Pancreas (tissue), 10 donors: ENCODE results near the gene RBAK. TPM values are rescaled to one million over a fixed set of nuclear protein-coding genes. Genes with fewer than 3 reads are reported as not detected.
"Not testable (repeated sequence)": the region's sequence is repeated elsewhere in the genome, so short reads cannot be mapped to it uniquely, and the experiment has no call there.

Experiments used
- ATAC-seq, 4 donors: fragments of 200-7000 bp; cut with Tn5 transposase; one replicate each; pipeline versions ENCODE4 v1.8.0 to v1.9.1; 2020; ENCODE audit warnings: mild to moderate bottlenecking in 4 of 4, moderate library complexity in 4 of 4
- DNase-seq, 6 donors: peaks; one replicate each; pipeline ENCODE4 v3.0.0-alpha.2; 2020
- FAIRE-seq: peaks from 2 replicates; lab custom pipeline; 2012; peaks lifted over from hg19 to GRCh38; lab: Jason Lieb, UNC
- H3K27ac ChIP-seq, 4 donors: fragments of 200-600 bp; sonication (generic); 1 replicate in 3 of 4; 2 replicates in 1 of 4; pipeline versions ENCODE4 v1.5.0 to v1.8.0; 2020
- H3K27me3 ChIP-seq, 4 donors: fragments of 200-600 bp; one replicate each; pipeline ENCODE4 v1.8.0; 2021
- H3K36me3 ChIP-seq, 3 donors: fragments of 200-600 bp; sonication (generic) in 1 of 3; one replicate each; pipeline versions ENCODE4 v1.5.0 to v1.8.0; 2020 to 2021
- H3K4me1 ChIP-seq, 3 donors: fragments of 200-600 bp; one replicate each; pipeline ENCODE4 v1.8.0; 2021
- H3K4me3 ChIP-seq, 4 donors: fragments of 200-600 bp; sonication (generic) in 2 of 4; one replicate each; pipeline versions ENCODE4 v1.5.0 to v1.8.0; 2020 to 2021
- H3K9me3 ChIP-seq, 4 donors: fragments of 200-600 bp; one replicate each; pipeline ENCODE4 v1.8.0; 2021
- WGBS, 2 donors: extraction: QIAGEN DNeasy Blood & Tissue Kit; methylation state at CpG; one replicate each; pipeline ENCODE4 v1.1.7; 2013; 5-methylcytosine and 5-hydroxymethylcytosine counted together
- intact Hi-C, 3 donors: fragments of 100-400 bp; cut with DNase I; formaldehyde crosslinking; loops; one replicate each; pipeline versions ENCODE4 v1.11.1 to v1.14.2; 2022
- polyA plus RNA-seq, 2 donors: library from polyadenylated mRNA; stranded (reverse); fragments of 200-250 nt; gene quantifications; one replicate each; pipeline ENCODE4 v1.2.3, GENCODE V29; 2013
- total RNA-seq, 6 donors: library from RNA; stranded (reverse); fragmentation: NEBNext Ultra II Directional in 4 of 6; extraction: Animal tissue kit (Norgen Biotek cat#: 25700) in 4 of 6; gene quantifications; one replicate each; pipeline versions ENCODE4 v1.2.1 to v1.2.4, GENCODE V29; 2021 to 2023
- TF ChIP-seq, protein P1 (sequence below), 4 donors: fragments of 200-600 bp; sonication (generic) in 3 of 4; IDR thresholded peaks; one replicate each; pipeline versions ENCODE4 v1.5.0 to v1.8.0; 2021; ENCODE audit warnings: antibody characterized with exemption in 4 of 4
- donor health status: healthy with polysubstance abuse.
- donor health status: DM: no; HTN: no; CAD: no; lungs with moderate emphysema.
- donor health status: DM: no; HTN: no; CAD: no.
- donor health status: control.
- donor health status: control.
- donor health status: Bipolar disorder and iron deficiency.
- donor health status: DM: yes; HTN: yes; CAD: no.
- donor health status: DM: no; HTN: no; CAD: no.
- donor health status: DM: no; HTN: no; CAD: no.
- donor health status: DM: yes; HTN: yes; CAD: no.

The RBAK gene
- total and polyA plus RNA-seq, 8 donors, result 3.3 to 7.9 (median 5.6) TPM

- Histone ChIP-seq H3K36me3 (no peaks in the 10 kb centered on the region), H3K9me3 (peaks cover 4 to 16% (median 11%) of the 10 kb centered on the region in 4 donors), H3K4me3 (no peak overlapping the region), H3K4me1 (no peaks in the 10 kb centered on the region), H3K27me3 (no peaks in the 10 kb centered on the region), H3K27ac (no peak overlapping the region)
- 93 to 100% methylated on average over 4 of the region's 4 CpGs for WGBS, 2 donors
- no peak for ATAC-seq
- DNase-seq, result no peak
- FAIRE-seq, result no peak
- intact Hi-C loops, result no loop called here
- TF ChIP-seq, protein P1, sequence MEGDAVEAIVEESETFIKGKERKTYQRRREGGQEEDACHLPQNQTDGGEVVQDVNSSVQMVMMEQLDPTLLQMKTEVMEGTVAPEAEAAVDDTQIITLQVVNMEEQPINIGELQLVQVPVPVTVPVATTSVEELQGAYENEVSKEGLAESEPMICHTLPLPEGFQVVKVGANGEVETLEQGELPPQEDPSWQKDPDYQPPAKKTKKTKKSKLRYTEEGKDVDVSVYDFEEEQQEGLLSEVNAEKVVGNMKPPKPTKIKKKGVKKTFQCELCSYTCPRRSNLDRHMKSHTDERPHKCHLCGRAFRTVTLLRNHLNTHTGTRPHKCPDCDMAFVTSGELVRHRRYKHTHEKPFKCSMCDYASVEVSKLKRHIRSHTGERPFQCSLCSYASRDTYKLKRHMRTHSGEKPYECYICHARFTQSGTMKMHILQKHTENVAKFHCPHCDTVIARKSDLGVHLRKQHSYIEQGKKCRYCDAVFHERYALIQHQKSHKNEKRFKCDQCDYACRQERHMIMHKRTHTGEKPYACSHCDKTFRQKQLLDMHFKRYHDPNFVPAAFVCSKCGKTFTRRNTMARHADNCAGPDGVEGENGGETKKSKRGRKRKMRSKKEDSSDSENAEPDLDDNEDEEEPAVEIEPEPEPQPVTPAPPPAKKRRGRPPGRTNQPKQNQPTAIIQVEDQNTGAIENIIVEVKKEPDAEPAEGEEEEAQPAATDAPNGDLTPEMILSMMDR (IDR thresholded peaks at IDR 0.05), result no peak
These were observed 24.5 kb downstream of the RBAK start for GRCh38 chr7:5070206-5070605.

- FAIRE-seq, H3K36me3 ChIP-seq, H3K9me3 ChIP-seq, DNase-seq, H3K27ac ChIP-seq, ATAC-seq, H3K4me1 ChIP-seq, H3K4me3 ChIP-seq, intact Hi-C loops, H3K27me3 ChIP-seq: not testable (repeated sequence)
- 74 to 79% methylated on average over 11 of the region's 11 CpGs for WGBS, 2 donors
These were observed 29.5 kb downstream of the RBAK start for GRCh38 chr7:5075187-5075586.

GRCh38 chr7:5077740-5078139 lies 32.1 kb downstream of the RBAK start:
- DNase-seq (no peak), ATAC-seq (no peak), FAIRE-seq (no peak)
- Histone ChIP-seq H3K27ac (no peak overlapping the region), H3K4me1 (no peaks in the 10 kb centered on the region), H3K27me3 (no peaks in the 10 kb centered on the region), H3K9me3 (no peaks in the 10 kb centered on the region), H3K4me3 (no peak overlapping the region), H3K36me3 (no peaks in the 10 kb centered on the region)
- intact Hi-C loops, result no loop called here
- whole genome bisulfite sequencing, 2 donors, result 34 to 39% methylated on average over 11 of the region's 11 CpGs
- TF ChIP-seq, protein P1 (IDR thresholded peaks at IDR 0.05), result no peak

- no peaks in the 10 kb centered on the region for H3K4me1 ChIP-seq
- 24 to 40% methylated on average over 7 of the region's 7 CpGs for WGBS, 2 donors
- H3K36me3 ChIP-seq, result no peaks in the 10 kb centered on the region
- FAIRE-seq (no peak), ATAC-seq (no peak), DNase-seq (no peak)
- intact Hi-C loops, result loop anchor here in 2 of 3 donors (5.0 to 10.0 kb wide), 2 partner anchors 278 to 286 kb away; no protein-coding TSS in a partner anchor
- no peak overlapping the region for H3K4me3 ChIP-seq
- H3K27me3 ChIP-seq, result no peaks in the 10 kb centered on the region
- no peaks in the 10 kb centered on the region for H3K9me3 ChIP-seq
- TF ChIP-seq, protein P1 (IDR thresholded peaks at IDR 0.05), result no peak
- no peak overlapping the region for H3K27ac ChIP-seq
These were observed 37.1 kb downstream of the RBAK start for GRCh38 chr7:5082806-5083205.

DNA sequence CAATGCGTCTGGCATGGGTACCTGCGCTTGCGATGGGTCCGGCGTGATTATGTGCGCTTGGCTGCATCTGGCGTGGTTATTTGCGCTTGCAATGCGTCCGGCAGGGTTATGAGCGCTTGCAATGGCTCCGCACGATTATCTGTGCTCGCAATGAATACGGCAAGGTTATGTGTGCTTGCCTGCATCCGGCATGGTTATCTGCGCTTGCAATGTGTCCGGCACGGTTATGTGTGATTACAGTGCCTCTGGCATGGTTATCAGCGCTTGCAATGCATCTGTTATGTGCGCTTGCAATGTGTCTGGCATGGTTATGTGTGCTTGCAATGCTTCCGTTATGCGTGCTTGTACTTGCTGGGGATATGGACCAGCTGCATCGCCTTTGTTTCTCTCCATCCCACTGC lies 37.7 kb downstream of the RBAK start:
- no peak overlapping the region for H3K4me3 ChIP-seq
- H3K27me3 ChIP-seq, result no peaks in the 10 kb centered on the region
- DNase-seq, result no peak
- intact Hi-C loops, result loop anchor here in 2 of 3 donors (5.0 to 10.0 kb wide), 2 partner anchors 279 to 286 kb away; no protein-coding TSS in a partner anchor
- H3K4me1 ChIP-seq, result no peaks in the 10 kb centered on the region
- ATAC-seq, result no peak
- no peak for FAIRE-seq
- H3K27ac ChIP-seq, result no peak overlapping the region
- H3K36me3 ChIP-seq, result no peaks in the 10 kb centered on the region
- 73 to 83% methylated on average over 24 of the region's 24 CpGs for WGBS, 2 donors
- no peaks in the 10 kb centered on the region for H3K9me3 ChIP-seq
- TF ChIP-seq, protein P1 (IDR thresholded peaks at IDR 0.05), result no peak
